H9 (cell line): ENCODE data around the gene SUMO4. TPM values are rescaled to one million over a fixed set of nuclear protein-coding genes. Genes with fewer than 3 reads are reported as not detected.

Source experiments
- DNase-seq: peaks from one replicate; pipeline ENCODE4 v3.0.0-alpha.2; 2017
- H2AFZ ChIP-seq: one replicate; pipeline ENCODE4 v1.6.1; 2013; ENCODE audit warnings: mild to moderate bottlenecking, low read length, control low read depth, moderate library complexity
- H2AK5ac ChIP-seq: 2 replicates; pipeline ENCODE4 v1.6.1; 2013; ENCODE audit warnings: low read length, control low read depth, mixed read lengths; ENCODE audit not compliant: insufficient read length
- H2BK120ac ChIP-seq: one replicate; pipeline ENCODE4 v1.6.1; 2013; ENCODE audit warnings: low read depth, mild to moderate bottlenecking, low read length, control low read depth, inconsistent platforms; ENCODE audit not compliant: poor library complexity, severe bottlenecking
- H2BK12ac ChIP-seq: 2 replicates; pipeline ENCODE4 v1.6.1; 2013; ENCODE audit warnings: low read length, control low read depth, mixed read lengths, low read depth; ENCODE audit not compliant: insufficient read length
- H2BK15ac ChIP-seq: 2 replicates; pipeline ENCODE4 v1.6.1; 2013; ENCODE audit warnings: low read depth, low read length, control low read depth
- H2BK20ac ChIP-seq: one replicate; pipeline ENCODE4 v1.6.1; 2013; ENCODE audit warnings: low read depth, mild to moderate bottlenecking, low read length, control low read depth, inconsistent platforms; ENCODE audit not compliant: poor library complexity, severe bottlenecking
- H2BK5ac ChIP-seq: 2 replicates; pipeline ENCODE4 v1.6.1; 2013; ENCODE audit warnings: low read length, control low read depth, mixed read lengths; ENCODE audit not compliant: insufficient read length
- H3K14ac ChIP-seq: 2 replicates; pipeline ENCODE4 v1.6.1; 2013; ENCODE audit warnings: low read length, control low read depth; ENCODE audit not compliant: insufficient read depth
- H3K18ac ChIP-seq: 2 replicates; pipeline ENCODE4 v1.6.1; 2013; ENCODE audit warnings: low read depth, mild to moderate bottlenecking, mixed read lengths, low read length, control low read depth; ENCODE audit not compliant: insufficient read length
- H3K23ac ChIP-seq: 2 replicates; pipeline ENCODE4 v1.6.1; 2013; ENCODE audit warnings: low read length, control low read depth, mixed read lengths, low read depth; ENCODE audit not compliant: insufficient read length
- H3K23me2 ChIP-seq: 2 replicates; pipeline ENCODE4 v1.6.1; 2013; ENCODE audit warnings: low read depth, mild to moderate bottlenecking, mixed read lengths, low read length, control low read depth; ENCODE audit not compliant: insufficient read length, poor library complexity, severe bottlenecking
- H3K27ac ChIP-seq: 2 replicates; pipeline ENCODE4 v1.5.1; 2013; ENCODE audit warnings: low read length, control low read depth, mixed read lengths, low read depth; ENCODE audit not compliant: insufficient read length
- H3K27me3 ChIP-seq: 2 replicates; pipeline ENCODE4 v1.6.1; 2013; ENCODE audit warnings: low read length, control low read depth, inconsistent platforms; ENCODE audit not compliant: insufficient read depth
- H3K4ac ChIP-seq: 2 replicates; pipeline ENCODE4 v1.6.1; 2013; ENCODE audit warnings: low read depth, mild to moderate bottlenecking, control low read depth, inconsistent platforms, low read length, moderate library complexity
- H3K4me1 ChIP-seq: 2 replicates; pipeline ENCODE4 v1.6.1; 2013; ENCODE audit warnings: low read length, control low read depth, inconsistent platforms; ENCODE audit not compliant: insufficient read depth
- H3K4me2 ChIP-seq: 2 replicates; pipeline ENCODE4 v1.6.1; 2013; ENCODE audit warnings: low read length, control low read depth, mixed read lengths; ENCODE audit not compliant: insufficient read length, insufficient read depth
- H3K56ac ChIP-seq: 2 replicates; pipeline ENCODE4 v1.6.1; 2013; ENCODE audit warnings: low read depth, mild to moderate bottlenecking, mixed read lengths, low read length, control low read depth; ENCODE audit not compliant: insufficient read length
- H3K79me1 ChIP-seq: 2 replicates; pipeline ENCODE4 v1.6.1; 2013; ENCODE audit warnings: low read depth, mild to moderate bottlenecking, moderate library complexity, low read length, control low read depth, inconsistent platforms; ENCODE audit not compliant: insufficient read depth, poor library complexity, severe bottlenecking
- H3K79me2 ChIP-seq: 2 replicates; pipeline ENCODE4 v1.6.1; 2013; ENCODE audit warnings: low read length, control low read depth, inconsistent platforms; ENCODE audit not compliant: insufficient read depth
- H3K9ac ChIP-seq: 2 replicates; pipeline ENCODE4 v1.6.1; 2013; ENCODE audit warnings: low read length, control low read depth, mixed read lengths; ENCODE audit not compliant: insufficient read length; ENCODE audit errors: extremely low read depth
- H3K9me3 ChIP-seq: one replicate; pipeline ENCODE4 v1.6.1; 2013; ENCODE audit warnings: low read depth, low read length, inconsistent platforms; ENCODE audit not compliant: control insufficient read depth
- H3T11ph ChIP-seq: one replicate; pipeline ENCODE4 v1.6.1; 2013; ENCODE audit warnings: mild to moderate bottlenecking, low read length, control low read depth, inconsistent platforms
- H4K20me1 ChIP-seq: one replicate; pipeline ENCODE4 v1.6.1; 2013; ENCODE audit not compliant: control insufficient read depth, insufficient read length, insufficient read depth
- H4K5ac ChIP-seq: 2 replicates; pipeline ENCODE4 v1.6.1; 2013; ENCODE audit warnings: low read depth, mild to moderate bottlenecking, mixed read lengths, low read length, control low read depth; ENCODE audit not compliant: insufficient read length
- H4K8ac ChIP-seq: replicated peaks from 2 replicates; pipeline ENCODE4 v1.6.1; 2013; ENCODE audit warnings: low read length, control low read depth, mixed read lengths, low read depth; ENCODE audit not compliant: insufficient read length
- H4K91ac ChIP-seq: 2 replicates; pipeline ENCODE4 v1.6.1; 2013; ENCODE audit warnings: low read depth, mild to moderate bottlenecking, moderate library complexity, mixed read lengths, low read length, control low read depth; ENCODE audit not compliant: insufficient read length
- H3K27ac Mint-ChIP-seq, 3 experiments: 2 replicates in 2 of 3; 3 replicates in 1 of 3; pipeline ENCODE4 v1.8.0; 2020 to 2021; ENCODE audit warnings: mixed read lengths in 3 of 3, mild to moderate bottlenecking in 1 of 3, moderate library complexity in 1 of 3
- H3K27me3 Mint-ChIP-seq: 2 replicates; pipeline ENCODE4 v1.8.0; 2021; ENCODE audit warnings: low read depth, mild to moderate bottlenecking, moderate library complexity, mixed read lengths
- H3K36me3 Mint-ChIP-seq, 3 experiments: 2 replicates in 2 of 3; 3 replicates in 1 of 3; pipeline ENCODE4 v1.8.0; 2020 to 2021; ENCODE audit warnings: low read depth in 3 of 3, mixed read lengths in 3 of 3; ENCODE audit not compliant: insufficient read depth in 1 of 3
- H3K4me1 Mint-ChIP-seq, 2 experiments: 2 replicates each; pipeline ENCODE4 v1.8.0; 2020; ENCODE audit warnings: mixed read lengths in 2 of 2
- H3K4me3 Mint-ChIP-seq, 2 experiments: 2 replicates in 1 of 2; 3 replicates in 1 of 2; pipeline ENCODE4 v1.8.0; 2020 to 2021; ENCODE audit warnings: mild to moderate bottlenecking in 2 of 2, mixed read lengths in 2 of 2, moderate library complexity in 1 of 2
- H3K9me3 Mint-ChIP-seq, 2 experiments: 2 replicates in 1 of 2; 3 replicates in 1 of 2; pipeline ENCODE4 v1.8.0; 2020; ENCODE audit warnings: mild to moderate bottlenecking in 2 of 2, mixed read lengths in 2 of 2, moderate library complexity in 1 of 2
- CTCF ChIP-seq: fragments of 200-600 bp; sonication (generic); conservative IDR thresholded peaks from 3 replicates; pipeline ENCODE4 v1.8.0; 2021; ENCODE audit warnings: antibody characterized with exemption, mild to moderate bottlenecking
- WGBS: extraction: QIAGEN DNeasy Blood & Tissue Kit; methylation state at CpG from one replicate; pipeline ENCODE4 v1.1.7; 2013; ENCODE audit warnings: missing lambda C conversion rate, low lambda C conversion rate, mixed read lengths; ENCODE audit not compliant: insufficient read length; ENCODE audit errors: extremely low coverage; 5-methylcytosine and 5-hydroxymethylcytosine counted together
- total RNA-seq: library from RNA; stranded (reverse); gene quantifications from 2 replicates; pipeline ENCODE4 v1.2.1, GENCODE V29; 2021

SUMO4 gene
- total RNA-seq, 1 experiment from 2014 or later = 1.5 TPM

GRCh38 chr6:149387779-149388512 is 12.1 kb upstream of the SUMO4 start:
- Histone ChIP-seq H3K27ac (no peak overlapping the region), H3K4ac (no peak overlapping the region), H3K79me2 (no peaks in the 10 kb centered on the region; the same call in 1 of the 2 replicates), H3K23me2 (no peaks in the 10 kb centered on the region), H2AK5ac (no peak overlapping the region), H3K9me3 (no peaks in the 10 kb centered on the region), H2BK5ac (no peak overlapping the region), H3K9ac (no peak overlapping the region), H3K4me1 (no peaks in the 10 kb centered on the region), H4K5ac (no peak overlapping the region), H2BK12ac (no peak overlapping the region), H3T11ph (no peak overlapping the region), H2BK15ac (no peak overlapping the region), H4K20me1 (no peaks in the 10 kb centered on the region), H2AFZ (no peak overlapping the region), H2BK20ac (no peak overlapping the region), H3K27me3 (no peaks in the 10 kb centered on the region), H3K79me1 (peaks cover 3% of the 10 kb centered on the region), H3K18ac (no peak overlapping the region), H3K23ac (no peak overlapping the region), H3K4me2 (no peak overlapping the region), H3K14ac (no peak overlapping the region), H2BK120ac (no peak overlapping the region), H4K8ac (no peak overlapping the region), H4K91ac (no peak overlapping the region), H3K56ac (no peak overlapping the region)
- DNase-seq = no peak
- peaks cover 0 to 2% of the 10 kb centered on the region in 2 experiments; a peak in 2 of 5 replicates for H3K9me3 Mint-ChIP-seq
- H3K4me1 Mint-ChIP-seq = no peaks in the 10 kb centered on the region
- no peak overlapping the region for H3K4me3 Mint-ChIP-seq
- H3K27ac Mint-ChIP-seq = no peak overlapping the region; a peak in 1 of 7 replicates
- TF ChIP-seq CTCF = no peak
- no CpG with 5 or more reads among the region's 1 CpG for WGBS
- peaks cover 8 to 22% (median 14%) of the 10 kb centered on the region in 3 experiments; a peak in 6 of 7 replicates for H3K36me3 Mint-ChIP-seq
- H3K27me3 Mint-ChIP-seq = no peaks in the 10 kb centered on the region
